Progenitor cell of endocrine pancreas (in vitro differentiated cells): ENCODE results near the gene CDH2. TPM values are rescaled to one million over a fixed set of nuclear protein-coding genes. Genes with fewer than 3 reads are reported as not detected.

Experiments used
- DNase-seq: peaks from one replicate; pipeline ENCODE4 v3.0.0; 2021; ENCODE audit warnings: low spot score; ENCODE audit not compliant: unreplicated experiment
- H3K27ac Mint-ChIP-seq: 2 replicates; pipeline ENCODE4 v1.8.0; 2021; ENCODE audit warnings: mild to moderate bottlenecking, moderate library complexity, mixed read lengths
- H3K27me3 Mint-ChIP-seq: 2 replicates; pipeline ENCODE4 v1.8.0; 2021; ENCODE audit warnings: mixed read lengths
- H3K36me3 Mint-ChIP-seq: 2 replicates; pipeline ENCODE4 v1.8.0; 2022; ENCODE audit warnings: mixed read lengths; ENCODE audit not compliant: insufficient read depth
- H3K4me1 Mint-ChIP-seq: 2 replicates; pipeline ENCODE4 v1.8.0; 2021; ENCODE audit warnings: low read depth, mixed read lengths
- H3K4me3 Mint-ChIP-seq: 2 replicates; pipeline ENCODE4 v1.8.0; 2021; ENCODE audit warnings: low read depth, mild to moderate bottlenecking, moderate library complexity, mixed read lengths
- H3K9me3 Mint-ChIP-seq: 2 replicates; pipeline ENCODE4 v1.8.0; 2021; ENCODE audit warnings: low read depth, mixed read lengths
- CTCF ChIP-seq: fragments of 200-600 bp; sonication (generic); IDR thresholded peaks from one replicate; pipeline ENCODE4 v1.5.0; 2021; ENCODE audit warnings: antibody characterized with exemption, mild to moderate bottlenecking; ENCODE audit not compliant: unreplicated experiment
- total RNA-seq: library from RNA; stranded (reverse); gene quantifications from 2 replicates; pipeline ENCODE4 v1.2.1, GENCODE V29; 2021

CDH2 gene
- total RNA-seq, 1 donor from 2014 or later: 197 TPM

- no peaks in the 10 kb centered on the region for H3K27me3 Mint-ChIP-seq
- H3K4me1 Mint-ChIP-seq: peaks cover 5% of the 10 kb centered on the region
- H3K36me3 Mint-ChIP-seq: peaks cover 26% of the 10 kb centered on the region
- no peak overlapping the region for H3K4me3 Mint-ChIP-seq
- no peak for DNase-seq
- H3K9me3 Mint-ChIP-seq: peaks cover 8% of the 10 kb centered on the region
- H3K27ac Mint-ChIP-seq: no peak overlapping the region
- TF ChIP-seq CTCF: no peak
Observed at GRCh38 chr18:28099237-28099636, 77.7 kb downstream of the CDH2 start.

DNA sequence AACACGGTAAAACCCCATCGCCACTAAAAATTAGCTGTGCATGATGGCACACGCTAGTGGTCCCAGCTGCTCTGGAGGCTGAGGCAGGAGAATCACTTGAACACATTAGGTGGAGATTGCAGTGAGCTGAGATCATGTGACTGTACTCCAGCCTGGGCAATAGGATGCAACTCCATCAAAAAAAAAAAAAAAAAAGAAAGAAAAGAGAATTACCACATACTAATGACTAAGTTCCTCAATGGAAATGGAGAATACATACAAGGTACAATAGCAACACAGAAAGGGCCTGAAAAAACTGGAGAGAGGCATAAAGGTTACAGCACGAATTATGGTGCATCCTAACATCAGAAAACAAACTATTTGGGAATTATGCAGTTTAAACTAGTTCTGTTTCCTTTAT is 81.3 kb downstream of the CDH2 start:
- Mint-ChIP-seq H3K4me3 (no peak overlapping the region), H3K4me1 (peaks cover 23% of the 10 kb centered on the region), H3K27ac (peak overlapping the region; percentile 24), H3K27me3 (no peaks in the 10 kb centered on the region), H3K9me3 (peaks cover 8% of the 10 kb centered on the region), H3K36me3 (peaks cover 20% of the 10 kb centered on the region)
- no peak for TF ChIP-seq CTCF
- DNase-seq: no peak

DNA sequence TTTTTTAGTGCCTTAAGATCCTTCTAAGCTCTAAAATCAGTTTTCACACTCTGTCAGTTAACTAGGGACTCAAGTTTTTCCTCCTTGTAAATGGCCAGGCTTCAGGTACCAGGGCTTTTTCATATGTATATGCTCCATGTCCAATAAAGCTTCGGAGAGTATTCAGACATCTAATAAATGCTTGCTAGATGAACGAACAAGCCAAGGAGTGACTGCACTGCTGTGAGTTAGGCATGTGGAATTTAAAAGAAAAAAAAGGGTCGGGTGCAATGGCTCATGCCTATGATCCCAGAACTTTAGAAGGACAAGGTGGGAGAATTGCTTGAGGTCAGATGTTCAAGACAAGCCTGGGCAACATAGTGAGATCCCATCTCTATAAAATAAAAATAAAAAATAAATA is 81.9 kb downstream of the CDH2 start:
- no peak overlapping the region for H3K4me3 Mint-ChIP-seq
- H3K36me3 Mint-ChIP-seq: peaks cover 16% of the 10 kb centered on the region
- H3K9me3 Mint-ChIP-seq: peaks cover 8% of the 10 kb centered on the region
- TF ChIP-seq CTCF: no peak
- H3K27me3 Mint-ChIP-seq: no peaks in the 10 kb centered on the region
- no peak for DNase-seq
- peaks cover 28% of the 10 kb centered on the region for H3K4me1 Mint-ChIP-seq
- H3K27ac Mint-ChIP-seq: no peak overlapping the region

DNA sequence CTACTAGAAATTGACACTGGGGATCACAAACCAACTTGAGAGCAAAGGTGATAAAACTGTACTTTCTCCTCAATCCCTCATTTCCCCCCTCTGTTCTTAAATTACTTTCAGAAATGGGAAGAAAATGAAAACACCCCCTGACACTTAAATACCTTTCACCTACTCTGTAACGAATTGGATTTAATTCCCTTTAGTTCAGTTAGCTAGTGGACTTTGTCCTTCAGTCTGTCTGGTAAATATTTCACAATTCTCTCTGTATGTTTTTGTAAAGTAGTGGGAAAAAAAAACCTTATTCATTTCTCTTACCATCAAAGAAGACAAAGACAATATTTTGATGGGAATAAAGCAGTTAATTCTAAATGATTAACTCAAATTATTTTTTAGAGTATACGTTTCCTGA is 85.7 kb downstream of the CDH2 start:
- peak overlapping the region; percentile 4 for H3K27ac Mint-ChIP-seq
- H3K36me3 Mint-ChIP-seq: no peaks in the 10 kb centered on the region
- H3K27me3 Mint-ChIP-seq: no peaks in the 10 kb centered on the region
- peaks cover 46% of the 10 kb centered on the region for H3K4me1 Mint-ChIP-seq
- H3K9me3 Mint-ChIP-seq: no peaks in the 10 kb centered on the region
- DNase-seq: no peak
- no peak for TF ChIP-seq CTCF
- H3K4me3 Mint-ChIP-seq: peak overlapping the region; percentile 12

DNA sequence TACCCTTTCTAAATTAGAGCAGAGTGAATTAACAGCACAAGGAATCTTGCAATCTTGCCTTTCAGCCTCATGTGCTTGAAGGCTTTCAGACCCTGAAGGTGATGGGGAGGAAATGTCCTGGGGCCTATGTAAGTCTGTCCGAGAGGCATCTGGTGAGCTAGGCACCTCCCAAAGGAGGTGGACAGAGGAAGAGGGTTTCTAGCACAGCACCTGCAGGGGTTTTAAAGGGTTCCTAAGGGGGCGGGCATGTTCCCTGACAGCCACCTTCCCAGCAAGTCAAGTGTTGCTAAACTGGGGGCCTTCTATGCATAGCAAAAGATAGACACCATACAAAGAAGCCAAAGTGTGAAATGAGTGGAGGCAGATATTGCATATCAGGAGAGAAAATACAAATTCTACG is 88.5 kb downstream of the CDH2 start:
- Mint-ChIP-seq H3K4me1 (peaks cover 57% of the 10 kb centered on the region), H3K36me3 (no peaks in the 10 kb centered on the region), H3K27ac (no peak overlapping the region), H3K27me3 (no peaks in the 10 kb centered on the region), H3K4me3 (no peak overlapping the region), H3K9me3 (no peaks in the 10 kb centered on the region)
- DNase-seq: no peak
- TF ChIP-seq CTCF: no peak
